22Rv1 (cell line): ENCODE measurements around the gene NHEJ1.

Experiments used
- ZFX ChIP-seq: fragments of 450-650 bp; IDR thresholded peaks from 2 replicates; pipeline ENCODE4 v1.6.1; 2017; ENCODE audit warnings: antibody characterized with exemption, borderline replicate concordance
- TF ChIP-seq, protein P1 (sequence below): fragments of 450-650 bp; IDR thresholded peaks from 2 replicates; pipeline ENCODE4 v1.5.1; 2017; ENCODE audit warnings: mild to moderate bottlenecking

- TF ChIP-seq, protein P1, sequence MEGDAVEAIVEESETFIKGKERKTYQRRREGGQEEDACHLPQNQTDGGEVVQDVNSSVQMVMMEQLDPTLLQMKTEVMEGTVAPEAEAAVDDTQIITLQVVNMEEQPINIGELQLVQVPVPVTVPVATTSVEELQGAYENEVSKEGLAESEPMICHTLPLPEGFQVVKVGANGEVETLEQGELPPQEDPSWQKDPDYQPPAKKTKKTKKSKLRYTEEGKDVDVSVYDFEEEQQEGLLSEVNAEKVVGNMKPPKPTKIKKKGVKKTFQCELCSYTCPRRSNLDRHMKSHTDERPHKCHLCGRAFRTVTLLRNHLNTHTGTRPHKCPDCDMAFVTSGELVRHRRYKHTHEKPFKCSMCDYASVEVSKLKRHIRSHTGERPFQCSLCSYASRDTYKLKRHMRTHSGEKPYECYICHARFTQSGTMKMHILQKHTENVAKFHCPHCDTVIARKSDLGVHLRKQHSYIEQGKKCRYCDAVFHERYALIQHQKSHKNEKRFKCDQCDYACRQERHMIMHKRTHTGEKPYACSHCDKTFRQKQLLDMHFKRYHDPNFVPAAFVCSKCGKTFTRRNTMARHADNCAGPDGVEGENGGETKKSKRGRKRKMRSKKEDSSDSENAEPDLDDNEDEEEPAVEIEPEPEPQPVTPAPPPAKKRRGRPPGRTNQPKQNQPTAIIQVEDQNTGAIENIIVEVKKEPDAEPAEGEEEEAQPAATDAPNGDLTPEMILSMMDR: no peak
- TF ChIP-seq ZFX: no peak
Measured at GRCh38 chr2:219084791-219085190, 75.8 kb downstream of the NHEJ1 start.
